Glomerular endothelial cell (primary cell): ENCODE results near the gene EXPH5. TPM values are rescaled to one million over a fixed set of nuclear protein-coding genes. Genes with fewer than 3 reads are reported as not detected.

Experiments
- DNase-seq: peaks from one replicate; pipeline ENCODE4 v3.0.0-alpha.2; 2011; ENCODE audit warnings: low read depth, low spot score; ENCODE audit errors: extremely low read depth
- total RNA-seq: library from RNA; depleted of rRNA; stranded (reverse); fragments of >200 nt; gene quantifications from 2 replicates; pipeline ENCODE4 v1.2.3, GENCODE V29; 2015

EXPH5 gene
- total RNA-seq, 1 donor from 2014 or later, result 0.82 TPM

- no peak for DNase-seq
Observed at GRCh38 chr11:108568195-108568858, 25.2 kb downstream of the EXPH5 start.

DNA sequence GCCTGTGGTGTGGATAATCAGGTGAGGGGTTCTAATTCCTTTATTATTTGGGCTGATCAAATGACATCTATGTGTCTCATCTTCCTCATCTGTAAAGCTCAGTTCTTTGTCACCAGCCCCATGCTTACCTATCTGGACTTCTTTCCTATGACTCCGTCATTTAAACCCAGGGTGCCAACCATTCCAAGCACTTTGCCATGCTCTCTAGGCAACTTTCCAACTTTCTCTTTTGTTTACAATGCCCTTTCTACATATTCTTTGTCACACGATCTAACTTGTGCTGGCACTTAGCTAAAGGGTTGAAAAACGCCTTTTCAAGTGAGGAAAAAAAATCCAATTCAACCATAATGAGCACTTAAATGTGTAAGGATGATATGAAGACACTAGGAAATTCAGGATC is 27.9 kb downstream of the EXPH5 start:
- DNase-seq, result no peak

GRCh38 chr11:108562746-108563581 is 30.6 kb downstream of the EXPH5 start:
- DNase-seq, result no peak

GRCh38 chr11:108561535-108561991 is 32.0 kb downstream of the EXPH5 start:
- DNase-seq, result no peak

DNA sequence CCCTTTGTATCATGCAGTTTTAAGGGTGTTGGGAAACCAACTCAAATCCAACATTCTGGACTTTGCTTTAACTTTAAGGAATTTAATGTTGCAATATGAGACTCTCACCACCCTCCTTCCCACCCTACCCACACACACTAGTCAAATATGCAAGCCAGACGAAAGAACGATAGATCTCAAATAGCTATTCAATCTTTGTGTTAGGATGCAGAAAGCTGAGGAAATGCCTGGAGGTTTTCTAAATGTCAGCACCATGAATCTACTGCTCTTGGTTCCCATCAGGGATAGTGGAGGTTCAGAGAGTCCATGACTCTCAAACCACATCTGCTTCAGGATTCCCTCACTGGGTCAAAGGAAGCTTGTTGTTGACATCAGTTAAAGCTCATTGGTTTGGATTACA is 33.7 kb downstream of the EXPH5 start:
- no peak for DNase-seq

DNA sequence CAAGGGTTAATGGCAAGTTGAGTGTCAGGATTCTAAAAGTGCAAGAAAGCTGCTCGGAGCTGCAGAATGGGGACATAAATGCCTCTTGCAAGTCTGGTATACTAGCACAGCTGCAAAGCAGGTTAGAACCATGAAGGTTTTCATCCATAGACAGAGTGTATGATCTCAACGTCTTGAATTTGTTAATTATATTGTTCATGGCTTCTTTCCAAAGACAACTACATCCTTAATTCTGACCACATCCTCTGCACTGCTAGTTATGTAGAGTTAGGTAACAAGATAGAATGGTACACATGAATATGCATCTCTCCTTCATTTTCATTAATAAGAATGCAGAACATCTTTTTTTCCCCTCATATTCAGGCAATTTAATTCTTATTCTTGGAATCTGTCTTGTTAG is 34.2 kb downstream of the EXPH5 start:
- DNase-seq, result no peak

- no peak for DNase-seq
Observed at GRCh38 chr11:108558222-108558621, 35.3 kb downstream of the EXPH5 start.

DNA sequence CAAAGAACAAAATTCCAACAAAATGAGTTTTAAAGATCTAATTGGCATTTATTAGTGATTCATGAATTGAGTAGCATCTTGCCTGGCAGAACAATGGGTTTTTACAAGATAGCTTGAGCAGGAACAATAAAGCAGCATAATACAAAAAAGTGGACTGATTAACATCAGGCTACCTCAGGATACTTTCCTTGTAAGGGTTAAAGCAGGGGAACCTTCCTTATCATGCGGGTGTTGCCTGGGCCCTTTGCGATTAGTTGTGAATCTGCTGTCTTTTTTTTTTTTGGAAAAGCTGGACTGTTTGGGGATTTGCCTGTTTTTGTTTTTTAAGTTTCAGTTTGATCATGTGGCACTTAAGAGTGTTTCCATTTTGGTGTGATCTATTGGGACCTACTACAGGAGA is 37.5 kb downstream of the EXPH5 start:
- DNase-seq, result no peak

GRCh38 chr11:108551651-108552462 is 41.7 kb downstream of the EXPH5 start:
- no peak for DNase-seq

GRCh38 chr11:108549319-108549885 is 44.2 kb downstream of the EXPH5 start:
- no peak for DNase-seq

GRCh38 chr11:108545909-108546501 is 47.6 kb downstream of the EXPH5 start:
- no peak for DNase-seq

GRCh38 chr11:108543316-108543964 is 50.1 kb downstream of the EXPH5 start:
- DNase-seq, result no peak

- no peak for DNase-seq
Observed at GRCh38 chr11:108541531-108541930, 52.0 kb downstream of the EXPH5 start.

GRCh38 chr11:108538502-108538901 is 55.1 kb downstream of the EXPH5 start:
- DNase-seq, result no peak

DNA sequence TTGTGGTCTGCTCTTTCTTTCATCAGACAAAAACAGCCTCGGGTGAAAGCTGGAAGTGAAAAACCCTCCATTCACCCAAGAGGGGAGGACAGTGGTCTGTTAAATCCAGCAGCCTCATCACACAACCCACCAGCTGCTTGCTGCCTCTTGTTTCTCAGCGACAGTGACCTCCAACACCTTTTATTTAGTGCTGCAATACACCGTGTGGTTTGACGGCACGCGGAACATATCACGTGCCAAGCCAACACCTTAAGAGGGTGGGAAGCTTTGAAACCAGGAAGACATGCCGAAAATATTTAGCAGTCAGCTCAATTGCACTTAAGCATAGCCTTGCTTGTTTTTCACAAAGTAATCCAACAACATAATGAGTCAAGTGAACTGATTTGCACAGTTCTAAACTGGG is 55.5 kb downstream of the EXPH5 start:
- no peak for DNase-seq

DNA sequence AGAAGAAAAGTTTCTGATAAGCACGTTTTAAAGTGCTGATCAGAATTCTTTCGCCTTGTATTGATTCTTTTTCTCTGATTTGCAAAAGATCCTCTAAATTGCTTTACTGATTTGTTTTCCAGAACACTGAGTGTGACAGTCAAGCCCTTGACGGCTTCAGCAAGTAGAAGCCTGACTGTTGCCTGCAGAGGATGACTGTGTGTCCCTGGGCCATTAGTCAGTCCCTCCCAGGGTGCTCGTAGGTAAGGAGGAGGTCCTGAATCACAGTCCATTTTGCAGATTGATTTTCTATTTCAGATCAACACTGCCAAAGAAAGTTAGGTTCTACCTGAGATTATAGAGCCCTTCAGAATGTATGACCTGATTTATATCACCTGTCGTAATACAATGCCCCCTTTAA is 56.8 kb downstream of the EXPH5 start:
- DNase-seq, result no peak

DNA sequence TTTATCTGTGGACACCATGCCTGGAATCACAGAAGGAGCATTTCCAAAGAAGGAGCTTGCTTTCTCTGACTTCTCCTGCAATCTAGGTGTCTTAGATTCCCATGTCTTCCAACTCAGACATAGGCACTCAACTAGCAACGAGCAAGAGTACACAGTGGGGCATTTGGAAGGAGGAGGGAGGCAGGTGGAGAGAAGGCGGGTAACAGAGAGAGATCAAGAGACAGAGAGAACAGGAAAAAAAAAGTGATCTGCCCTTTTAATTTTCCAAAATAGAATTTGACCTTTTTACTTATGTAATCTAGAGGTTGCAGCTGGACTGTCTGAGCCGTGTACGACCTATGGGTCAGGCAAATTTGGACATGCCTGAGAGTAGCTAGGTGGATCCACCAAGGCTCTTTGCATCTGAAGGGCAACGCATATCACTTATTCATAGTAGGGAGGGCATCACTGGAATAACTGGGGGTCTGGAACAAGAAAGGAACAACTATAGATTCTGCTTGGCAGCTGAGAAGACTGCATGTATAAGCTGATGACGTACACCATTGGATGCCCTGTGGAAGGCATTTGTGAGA is 58.1 kb downstream of the EXPH5 start:
- DNase-seq, result no peak

GRCh38 chr11:108534274-108534882 is 59.2 kb downstream of the EXPH5 start:
- no peak for DNase-seq

DNA sequence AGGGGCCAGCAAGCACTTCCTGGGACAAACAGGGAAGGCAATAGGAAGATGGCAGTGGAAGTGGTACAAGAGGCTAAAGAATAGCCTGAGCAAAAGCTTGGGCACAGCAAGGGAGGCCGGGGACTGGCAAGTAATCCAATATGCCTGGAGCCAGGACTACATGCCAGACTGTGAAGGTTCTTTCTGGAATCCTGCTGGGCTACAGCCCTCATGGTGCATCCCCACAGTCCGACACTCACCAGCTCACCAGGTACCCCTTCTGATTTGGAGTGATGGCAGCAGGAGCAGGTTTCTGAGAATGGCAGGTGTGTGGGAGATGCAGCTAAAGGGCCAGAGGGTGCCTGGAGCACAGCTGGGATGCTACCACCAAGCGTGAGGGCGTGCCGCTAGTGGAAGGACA is 63.1 kb downstream of the EXPH5 start:
- DNase-seq, result no peak
